ENCODE results near the gene TES. TPM values are rescaled to one million over a fixed set of nuclear protein-coding genes. Genes with fewer than 3 reads are reported as not detected.

The TES gene
- total RNA-seq, 2 donors from 2014 or later, result 292 to 317 TPM

- intact Hi-C loops (cut with DNase I), result no loop called here
- DNase-seq (ENCODE audit: low spot score), result no peak
These were observed 87.7 kb downstream of the TES start for GRCh38 chr7:116298055-116298454.

GRCh38 chr7:116298576-116298975 is 88.2 kb downstream of the TES start:
- intact Hi-C loops (cut with DNase I), result no loop called here
- no peak for DNase-seq (ENCODE audit: low spot score)

- intact Hi-C loops (cut with DNase I), result no loop called here
These were observed 95.4 kb downstream of the TES start for GRCh38 chr7:116305485-116306408.

GRCh38 chr7:116306409-116307048 is 96.2 kb downstream of the TES start:
- no peak for DNase-seq (ENCODE audit: low spot score)
- intact Hi-C loops (cut with DNase I), result no loop called here

More at GRCh38 chr7:116305485-116306408, 95.4 kb downstream of the TES start:
- DNase-seq (ENCODE audit: low spot score), result no peak

- intact Hi-C loops (cut with DNase I), result no loop called here
- DNase-seq (ENCODE audit: low spot score), result no peak
These were observed 96.9 kb downstream of the TES start for GRCh38 chr7:116307253-116307652.

Other genes with a start within 250 kb of the TES start
- 10 to 100 TPM in 1 of 2 donors, 1 to 10 TPM in 1; 8.0 to 13.5 TPM for gene TFEC, start 179.8 kb upstream of the TES start, total RNA-seq

Measured in posterior vena cava (tissue), 2 donors.